ENCODE measurements around the gene NAV1.

The NAV1 gene

GRCh38 chr1:201501812-201502510, 37.0 kb upstream of the NAV1 start:
- TF ChIP-seq EZH2phosphoT487 (IDR thresholded peaks at IDR 0.05; ENCODE audit: borderline replicate concordance, low read length): no peak
- TF ChIP-seq, protein P1, sequence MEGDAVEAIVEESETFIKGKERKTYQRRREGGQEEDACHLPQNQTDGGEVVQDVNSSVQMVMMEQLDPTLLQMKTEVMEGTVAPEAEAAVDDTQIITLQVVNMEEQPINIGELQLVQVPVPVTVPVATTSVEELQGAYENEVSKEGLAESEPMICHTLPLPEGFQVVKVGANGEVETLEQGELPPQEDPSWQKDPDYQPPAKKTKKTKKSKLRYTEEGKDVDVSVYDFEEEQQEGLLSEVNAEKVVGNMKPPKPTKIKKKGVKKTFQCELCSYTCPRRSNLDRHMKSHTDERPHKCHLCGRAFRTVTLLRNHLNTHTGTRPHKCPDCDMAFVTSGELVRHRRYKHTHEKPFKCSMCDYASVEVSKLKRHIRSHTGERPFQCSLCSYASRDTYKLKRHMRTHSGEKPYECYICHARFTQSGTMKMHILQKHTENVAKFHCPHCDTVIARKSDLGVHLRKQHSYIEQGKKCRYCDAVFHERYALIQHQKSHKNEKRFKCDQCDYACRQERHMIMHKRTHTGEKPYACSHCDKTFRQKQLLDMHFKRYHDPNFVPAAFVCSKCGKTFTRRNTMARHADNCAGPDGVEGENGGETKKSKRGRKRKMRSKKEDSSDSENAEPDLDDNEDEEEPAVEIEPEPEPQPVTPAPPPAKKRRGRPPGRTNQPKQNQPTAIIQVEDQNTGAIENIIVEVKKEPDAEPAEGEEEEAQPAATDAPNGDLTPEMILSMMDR (IDR thresholded peaks at IDR 0.05; ENCODE audit: low read depth, low read length, poor library complexity, severe bottlenecking): no peak
- H3K79me2 ChIP-seq (ENCODE audit: control insufficient read depth, low read length): peaks cover 42% of the 10 kb centered on the region
- no peaks in the 10 kb centered on the region for H3F3A ChIP-seq (ENCODE audit: control insufficient read depth, insufficient read depth)

GRCh38 chr1:201502511-201502857, 36.4 kb upstream of the NAV1 start:
- H4K20me1 ChIP-seq (ENCODE audit: control insufficient read depth, insufficient read depth, low read depth, low read length): 0 out of 2 replicates have a peak, but pooled peaks cover 4% of the 10 kb centered on the region
- H3K4me1 ChIP-seq (ENCODE audit: control insufficient read depth, low read length): peaks cover 38% of the 10 kb centered on the region
- no peaks in the 10 kb centered on the region for H3F3A ChIP-seq (ENCODE audit: control insufficient read depth, insufficient read depth)
- TF ChIP-seq, protein P1 (IDR thresholded peaks at IDR 0.05; ENCODE audit: low read depth, low read length, poor library complexity, severe bottlenecking): no peak
- no peak for TF ChIP-seq EZH2phosphoT487 (IDR thresholded peaks at IDR 0.05; ENCODE audit: borderline replicate concordance, low read length)
- no peak overlapping the region for H3K4me2 ChIP-seq (ENCODE audit: low read length)
- no peaks in the 10 kb centered on the region for H3K9me3 ChIP-seq (ENCODE audit: control insufficient read depth, insufficient read depth, low read length)
- peaks cover 45% of the 10 kb centered on the region for H3K79me2 ChIP-seq (ENCODE audit: control insufficient read depth, low read length)
- H3K27ac ChIP-seq (ENCODE audit: low read depth, low read length): no peak overlapping the region
- no peaks in the 10 kb centered on the region for H3K27me3 ChIP-seq (ENCODE audit: control insufficient read depth, low read length)
- H3K4me3 ChIP-seq (ENCODE audit: low read length): no peak overlapping the region
- peaks cover 7% of the 10 kb centered on the region; the same call in 1 of the 2 replicates for H3K36me3 ChIP-seq (ENCODE audit: control insufficient read depth, low read length)
- H3K9me2 ChIP-seq (replicated peaks; ENCODE audit: control insufficient read depth, low read length): no peaks in the 10 kb centered on the region

More at GRCh38 chr1:201501812-201502510, 37.0 kb upstream of the NAV1 start:
- H3K9me3 ChIP-seq (ENCODE audit: control insufficient read depth, insufficient read depth, low read length): no peaks in the 10 kb centered on the region
- H3K9me2 ChIP-seq (replicated peaks; ENCODE audit: control insufficient read depth, low read length): no peaks in the 10 kb centered on the region
- no peak overlapping the region for H3K27ac ChIP-seq (ENCODE audit: low read depth, low read length)
- peaks cover 7% of the 10 kb centered on the region; the same call in 1 of the 2 replicates for H3K36me3 ChIP-seq (ENCODE audit: control insufficient read depth, low read length)
- no peak overlapping the region for H3K4me3 ChIP-seq (ENCODE audit: low read length)
- 0 out of 2 replicates have a peak, but pooled peaks cover 4% of the 10 kb centered on the region for H4K20me1 ChIP-seq (ENCODE audit: control insufficient read depth, insufficient read depth, low read depth, low read length)
- peaks cover 33% of the 10 kb centered on the region for H3K4me1 ChIP-seq (ENCODE audit: control insufficient read depth, low read length)
- H3K27me3 ChIP-seq (ENCODE audit: control insufficient read depth, low read length): no peaks in the 10 kb centered on the region
- no peak overlapping the region for H3K4me2 ChIP-seq (ENCODE audit: low read length)

DNA sequence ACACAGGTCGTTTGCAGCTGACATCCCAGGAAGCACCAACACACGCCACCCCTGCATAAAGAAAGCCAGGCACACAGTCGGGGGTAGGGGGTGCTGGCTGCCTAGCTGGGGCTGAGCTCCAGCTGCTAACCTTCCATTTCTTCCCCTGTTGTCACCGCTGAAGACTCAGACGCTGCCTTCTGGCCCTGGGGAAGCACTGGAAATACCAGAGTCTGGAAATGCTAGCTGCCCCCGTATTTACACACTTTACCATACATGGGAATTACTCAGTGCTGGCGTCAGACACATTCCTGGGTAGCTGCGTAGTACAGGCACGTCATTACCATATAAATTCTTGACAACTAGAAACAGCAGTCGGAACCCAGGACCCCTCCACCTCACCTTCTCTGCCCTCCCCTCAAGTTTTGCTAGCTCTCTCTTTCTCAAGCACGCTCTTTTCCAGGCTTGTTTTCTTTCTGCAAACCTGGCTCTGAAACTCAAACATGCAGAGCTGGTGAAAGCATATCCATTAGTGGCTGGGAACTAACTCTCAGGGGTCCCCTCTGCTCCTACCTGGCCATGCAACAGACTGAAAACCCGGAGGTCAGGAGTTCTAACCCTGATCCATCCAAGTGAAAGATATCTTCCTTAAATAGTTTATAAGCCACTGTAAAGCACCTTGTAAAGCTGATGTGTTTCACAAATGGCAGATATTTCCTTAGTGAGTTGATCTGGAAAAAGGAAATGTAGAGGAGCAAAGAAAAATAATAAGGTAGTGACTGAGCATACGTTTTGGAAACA, 35.3 kb upstream of the NAV1 start:
- H3K9me2 ChIP-seq (replicated peaks; ENCODE audit: control insufficient read depth, low read length): no peaks in the 10 kb centered on the region
- H3K4me3 ChIP-seq (ENCODE audit: low read length): no peak overlapping the region
- H3K4me2 ChIP-seq (ENCODE audit: low read length): no peak overlapping the region
- H3K27ac ChIP-seq (ENCODE audit: low read depth, low read length): no peak overlapping the region
- peaks cover 3% of the 10 kb centered on the region; the same call in 1 of the 2 replicates for H3F3A ChIP-seq (ENCODE audit: control insufficient read depth, insufficient read depth)
- peaks cover 46% of the 10 kb centered on the region for H3K79me2 ChIP-seq (ENCODE audit: control insufficient read depth, low read length)
- no peaks in the 10 kb centered on the region for H3K27me3 ChIP-seq (ENCODE audit: control insufficient read depth, low read length)
- no peaks in the 10 kb centered on the region for H3K9me3 ChIP-seq (ENCODE audit: control insufficient read depth, insufficient read depth, low read length)
- TF ChIP-seq, protein P1 (IDR thresholded peaks at IDR 0.05; ENCODE audit: low read depth, low read length, poor library complexity, severe bottlenecking): no peak
- TF ChIP-seq EZH2phosphoT487 (IDR thresholded peaks at IDR 0.05; ENCODE audit: borderline replicate concordance, low read length): no peak
- peaks cover 7% of the 10 kb centered on the region; the same call in 1 of the 2 replicates for H3K36me3 ChIP-seq (ENCODE audit: control insufficient read depth, low read length)
- H3K4me1 ChIP-seq (ENCODE audit: control insufficient read depth, low read length): peaks cover 49% of the 10 kb centered on the region
- 0 out of 2 replicates have a peak, but pooled peaks cover 4% of the 10 kb centered on the region for H4K20me1 ChIP-seq (ENCODE audit: control insufficient read depth, insufficient read depth, low read depth, low read length)
